OCI-LY1 (cell line): ENCODE results near the gene LRP1.

Experiments used
- H2AFZ ChIP-seq: fragments of 200-600 bp; sonication (generic), shearing (Covaris generic); 2 replicates; pipeline ENCODE4 v1.6.0; 2014; ENCODE audit warnings: antibody characterized with exemption, mild to moderate bottlenecking, low read length
- H3F3A ChIP-seq: fragments of 200-600 bp; sonication (generic), shearing (Covaris generic); 2 replicates; pipeline ENCODE4 v1.6.0; 2014; ENCODE audit warnings: mild to moderate bottlenecking, antibody characterized with exemption, low read length, moderate library complexity; ENCODE audit not compliant: insufficient read depth
- H3K27ac ChIP-seq: fragments of 200-600 bp; sonication (generic); 2 replicates; pipeline ENCODE4 v1.5.1; 2014; ENCODE audit warnings: low read length, mixed run types, mild to moderate bottlenecking, low read depth; ENCODE audit not compliant: poor library complexity, severe bottlenecking
- H3K27me3 ChIP-seq: fragments of 200-600 bp; sonication (generic); 2 replicates; pipeline ENCODE4 v1.6.0; 2014; ENCODE audit warnings: antibody characterized with exemption, mild to moderate bottlenecking, low read length, moderate library complexity; ENCODE audit not compliant: insufficient read depth
- H3K36me3 ChIP-seq: fragments of 200-600 bp; sonication (generic); 2 replicates; pipeline ENCODE4 v1.6.1; 2014; ENCODE audit warnings: mild to moderate bottlenecking, antibody characterized with exemption, low read length, moderate library complexity, mixed read lengths; ENCODE audit not compliant: insufficient read depth
- H3K4me1 ChIP-seq: fragments of 200-600 bp; sonication (generic); 2 replicates; pipeline ENCODE4 v1.5.1; 2014; ENCODE audit warnings: mild to moderate bottlenecking, low read length, moderate library complexity; ENCODE audit not compliant: insufficient read depth, severe bottlenecking
- H3K4me2 ChIP-seq: fragments of 200-600 bp; sonication (generic), shearing (Covaris generic); 2 replicates; pipeline ENCODE4 v1.6.1; 2014; ENCODE audit warnings: low read length
- H3K4me3 ChIP-seq: fragments of 200-600 bp; sonication (generic); 2 replicates; pipeline ENCODE4 v1.5.1; 2014; ENCODE audit warnings: low read length, low read depth, mild to moderate bottlenecking, mixed read lengths; ENCODE audit not compliant: poor library complexity, severe bottlenecking
- H3K79me2 ChIP-seq: fragments of 200-600 bp; shearing (Covaris generic); 2 replicates; pipeline ENCODE4 v1.6.1; 2016; ENCODE audit warnings: mixed run types, low read length, mixed read lengths; ENCODE audit not compliant: insufficient read depth
- H3K9ac ChIP-seq: fragments of 200-600 bp; sonication (generic), shearing (Covaris generic); 2 replicates; pipeline ENCODE4 v1.6.1; 2014; ENCODE audit warnings: mild to moderate bottlenecking, low read length, mixed read lengths
- H3K9me2 ChIP-seq: fragments of 200-600 bp; sonication (generic), shearing (Covaris generic); 2 replicates; pipeline ENCODE4 v1.6.1; 2014; ENCODE audit warnings: low read depth, mild to moderate bottlenecking, low read length, mixed read lengths
- H3K9me3 ChIP-seq: fragments of 200-600 bp; shearing (Covaris generic); 2 replicates; pipeline ENCODE4 v1.6.1; 2014; ENCODE audit warnings: low read length, mixed read lengths
- H4K20me1 ChIP-seq: fragments of 200-600 bp; sonication (generic), shearing (Covaris generic); 2 replicates; pipeline ENCODE4 v1.6.0; 2016; ENCODE audit warnings: mild to moderate bottlenecking, low read length; ENCODE audit not compliant: insufficient read depth
- CTCF ChIP-seq: fragments of 200-600 bp; sonication (generic), shearing (Covaris generic); IDR thresholded peaks from 2 replicates; pipeline ENCODE4 v1.5.1; 2017; ENCODE audit warnings: mild to moderate bottlenecking, antibody characterized with exemption, low read length, moderate library complexity, mixed read lengths
- EZH2 ChIP-seq: fragments of 200-600 bp; sonication (generic), shearing (Covaris generic); IDR thresholded peaks from 2 replicates; pipeline ENCODE4 v1.8.0; 2017; ENCODE audit warnings: borderline replicate concordance, mixed run types, mild to moderate bottlenecking, antibody characterized with exemption, low read length, moderate library complexity, mixed read lengths

The LRP1 gene

GRCh38 chr12:57169969-57170368 lies 41.7 kb downstream of the LRP1 start:
- Histone ChIP-seq H3K9ac (no peak overlapping the region), H3K9me2 (no peaks in the 10 kb centered on the region), H2AFZ (no peak overlapping the region), H3F3A (no peaks in the 10 kb centered on the region), H3K27me3 (peaks cover 8% of the 10 kb centered on the region; the same call in 1 of the 2 replicates), H4K20me1 (no peaks in the 10 kb centered on the region), H3K4me2 (no peak overlapping the region), H3K4me1 (no peaks in the 10 kb centered on the region), H3K4me3 (no peak overlapping the region), H3K27ac (no peak overlapping the region), H3K36me3 (no peaks in the 10 kb centered on the region), H3K9me3 (no peaks in the 10 kb centered on the region), H3K79me2 (no peaks in the 10 kb centered on the region)
- no peak for TF ChIP-seq EZH2
- TF ChIP-seq CTCF = no peak

GRCh38 chr12:57170408-57170807 lies 42.1 kb downstream of the LRP1 start:
- Histone ChIP-seq H3K36me3 (no peaks in the 10 kb centered on the region), H3F3A (no peaks in the 10 kb centered on the region), H3K27ac (no peak overlapping the region), H4K20me1 (no peaks in the 10 kb centered on the region), H3K79me2 (no peaks in the 10 kb centered on the region), H2AFZ (no peak overlapping the region), H3K9ac (no peak overlapping the region), H3K4me3 (no peak overlapping the region), H3K27me3 (peaks cover 8% of the 10 kb centered on the region; the same call in 1 of the 2 replicates), H3K4me1 (no peaks in the 10 kb centered on the region), H3K4me2 (no peak overlapping the region), H3K9me3 (no peaks in the 10 kb centered on the region), H3K9me2 (no peaks in the 10 kb centered on the region)
- TF ChIP-seq EZH2 (no peak), CTCF (no peak)

GRCh38 chr12:57170927-57171326 lies 42.6 kb downstream of the LRP1 start:
- Histone ChIP-seq H3K27ac (no peak overlapping the region), H3K4me1 (no peaks in the 10 kb centered on the region), H3K79me2 (no peaks in the 10 kb centered on the region), H3K9me2 (no peaks in the 10 kb centered on the region), H3K4me2 (no peak overlapping the region), H3F3A (no peaks in the 10 kb centered on the region), H3K9me3 (no peaks in the 10 kb centered on the region), H3K27me3 (peaks cover 8% of the 10 kb centered on the region; the same call in 1 of the 2 replicates), H2AFZ (no peak overlapping the region), H3K4me3 (no peak overlapping the region), H4K20me1 (no peaks in the 10 kb centered on the region), H3K9ac (no peak overlapping the region), H3K36me3 (no peaks in the 10 kb centered on the region)
- TF ChIP-seq CTCF (no peak), EZH2 (no peak)
